GM13976 (cell line): ENCODE measurements around the gene ZNF503.

Experiments
- DNase-seq: peaks from one replicate; pipeline ENCODE4 v3.0.0; 2012; ENCODE audit warnings: low spot score
- CTCF ChIP-seq: IDR thresholded peaks from 2 replicates; pipeline ENCODE4 v1.5.1; 2012; ENCODE audit warnings: borderline replicate concordance, mild to moderate bottlenecking; ENCODE audit not compliant: insufficient read depth; ENCODE audit errors: extremely low read depth, missing control alignments, control extremely low read depth
- in situ Hi-C: fragments of 300-500 bp; cut with MboI; formaldehyde crosslinking; loops from one replicate; pipeline ENCODE4 v1.12.0; 2022; ENCODE audit warnings: low sequenced_read_pairs, mixed read lengths, inconsistent platforms; ENCODE audit not compliant: unreplicated experiment

Gene ZNF503

GRCh38 chr10:75408509-75408875, 6.9 kb upstream of the ZNF503 start:
- DNase-seq = no peak
- TF ChIP-seq CTCF = no peak
- in situ Hi-C loops = no loop called here

GRCh38 chr10:75407713-75408508, 6.3 kb upstream of the ZNF503 start:
- in situ Hi-C loops = no loop called here
- TF ChIP-seq CTCF = no peak
- DNase-seq = no peak

GRCh38 chr10:75407224-75407712, 5.7 kb upstream of the ZNF503 start:
- in situ Hi-C loops = no loop called here
- no peak for DNase-seq
- no peak for TF ChIP-seq CTCF

- in situ Hi-C loops = no loop called here
- TF ChIP-seq CTCF = no peak
- DNase-seq = no peak
Measured at GRCh38 chr10:75406462-75407223, 5.1 kb upstream of the ZNF503 start.

GRCh38 chr10:75405598-75406461, 4.3 kb upstream of the ZNF503 start:
- TF ChIP-seq CTCF = no peak
- in situ Hi-C loops = no loop called here
- DNase-seq = no peak
